Activated naive CD8-positive, alpha-beta T cell treated with anti-CD3 and anti-CD28 coated beads for 36 hours (primary cell): ENCODE results near the gene DBP. TPM values are rescaled to one million over a fixed set of nuclear protein-coding genes. Genes with fewer than 3 reads are reported as not detected.
"Not testable (repeated sequence)": the region's sequence is repeated elsewhere in the genome, so short reads cannot be mapped to it uniquely, and the experiment has no call there.

Source experiments
- DNase-seq: peaks from one replicate; pipeline ENCODE4 v3.0.0; 2021
- H3K27ac Mint-ChIP-seq: one replicate; pipeline ENCODE4 v1.8.0; 2022; ENCODE audit warnings: mild to moderate bottlenecking, moderate library complexity, mixed read lengths
- H3K27me3 Mint-ChIP-seq: one replicate; pipeline ENCODE4 v1.8.0; 2022; ENCODE audit warnings: mild to moderate bottlenecking, mixed read lengths
- H3K36me3 Mint-ChIP-seq: one replicate; pipeline ENCODE4 v1.8.0; 2021; ENCODE audit warnings: mild to moderate bottlenecking, mixed read lengths
- H3K4me1 Mint-ChIP-seq: one replicate; pipeline ENCODE4 v1.8.0; 2021; ENCODE audit warnings: mixed read lengths
- H3K4me3 Mint-ChIP-seq: one replicate; pipeline ENCODE4 v1.8.0; 2022; ENCODE audit warnings: mild to moderate bottlenecking, moderate library complexity, mixed read lengths
- H3K9me3 Mint-ChIP-seq: one replicate; pipeline ENCODE4 v1.8.0; 2022; ENCODE audit warnings: mixed read lengths
- total RNA-seq, 2 experiments: library from RNA; stranded (reverse); gene quantifications; one replicate each; pipeline ENCODE4 v1.2.3, GENCODE V29; 2021

DBP gene, protein sequence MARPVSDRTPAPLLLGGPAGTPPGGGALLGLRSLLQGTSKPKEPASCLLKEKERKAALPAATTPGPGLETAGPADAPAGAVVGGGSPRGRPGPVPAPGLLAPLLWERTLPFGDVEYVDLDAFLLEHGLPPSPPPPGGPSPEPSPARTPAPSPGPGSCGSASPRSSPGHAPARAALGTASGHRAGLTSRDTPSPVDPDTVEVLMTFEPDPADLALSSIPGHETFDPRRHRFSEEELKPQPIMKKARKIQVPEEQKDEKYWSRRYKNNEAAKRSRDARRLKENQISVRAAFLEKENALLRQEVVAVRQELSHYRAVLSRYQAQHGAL
- 10 to 100 TPM in 1 of 2 experiments, 1 to 10 TPM in 1; 9.3 to 10.1 TPM for total RNA-seq

DNA sequence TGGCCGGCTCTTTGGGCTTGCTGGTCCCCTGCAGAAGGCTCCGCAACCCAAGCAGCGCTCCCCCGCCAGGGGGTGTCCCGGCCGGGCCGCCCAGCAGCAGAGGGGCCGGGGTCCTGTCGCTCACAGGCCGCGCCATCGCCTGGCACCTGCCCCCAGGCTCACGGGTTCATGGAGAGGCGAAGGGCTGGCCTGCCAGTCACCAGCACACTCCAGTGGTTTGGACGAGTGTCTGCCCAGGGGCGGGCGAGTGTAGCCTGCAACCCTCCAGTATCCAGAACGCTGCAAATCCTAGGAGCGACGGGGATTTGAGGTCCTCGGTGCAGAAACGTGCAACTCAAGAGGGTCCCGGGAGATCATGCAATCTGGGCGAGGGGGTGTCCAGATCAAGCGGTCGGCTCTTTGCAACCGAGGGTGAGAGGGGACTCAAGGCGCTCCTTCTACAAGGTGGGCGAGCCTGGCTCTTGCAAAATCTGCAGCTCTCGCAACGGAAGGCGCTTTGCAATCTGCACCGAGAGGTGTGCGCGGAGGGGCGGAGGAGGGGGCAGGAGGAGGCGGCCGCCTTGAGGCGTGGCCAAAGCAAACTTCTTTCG, at the start of gene DBP:
Gene DBP, minus strand, starts transcription at position 521 of the 590 bp plus-strand sequence. Its CDS starts 385 bp downstream, at position 136.
- H3K27me3 Mint-ChIP-seq: no peaks in the 10 kb centered on the region
- no peak for DNase-seq
- H3K36me3 Mint-ChIP-seq: peaks cover 10% of the 10 kb centered on the region
- H3K4me1 Mint-ChIP-seq: peaks cover 50% of the 10 kb centered on the region
- H3K9me3 Mint-ChIP-seq: no peaks in the 10 kb centered on the region
- peak within 1 kb of the TSS; percentile 98 for H3K27ac Mint-ChIP-seq
- H3K4me3 Mint-ChIP-seq: peak within 1 kb of the TSS; percentile 95

DNA sequence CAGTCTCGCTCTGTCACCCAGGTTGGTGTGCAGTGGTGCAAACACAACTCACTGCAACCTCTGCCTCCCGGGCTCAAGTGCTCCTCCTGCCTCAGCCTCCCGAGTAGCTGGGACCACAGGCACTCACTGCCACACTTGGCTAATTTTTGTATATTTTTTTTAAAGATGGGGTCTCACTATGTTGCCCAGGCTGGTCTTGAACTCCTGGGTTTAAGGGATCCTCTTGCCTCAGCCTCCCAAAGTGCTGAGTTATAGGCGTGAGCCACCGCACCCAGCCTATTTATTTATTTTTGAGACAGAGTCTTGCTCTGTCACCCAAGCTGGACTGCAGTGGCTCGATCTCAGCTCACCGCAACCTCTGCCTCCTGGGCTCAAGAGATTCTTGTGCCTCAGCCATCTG, 49.5 kb upstream of the DBP start:
- DNase-seq, H3K9me3 Mint-ChIP-seq, H3K36me3 Mint-ChIP-seq, H3K4me1 Mint-ChIP-seq, H3K4me3 Mint-ChIP-seq, H3K27me3 Mint-ChIP-seq, H3K27ac Mint-ChIP-seq: not testable (repeated sequence)

DNA sequence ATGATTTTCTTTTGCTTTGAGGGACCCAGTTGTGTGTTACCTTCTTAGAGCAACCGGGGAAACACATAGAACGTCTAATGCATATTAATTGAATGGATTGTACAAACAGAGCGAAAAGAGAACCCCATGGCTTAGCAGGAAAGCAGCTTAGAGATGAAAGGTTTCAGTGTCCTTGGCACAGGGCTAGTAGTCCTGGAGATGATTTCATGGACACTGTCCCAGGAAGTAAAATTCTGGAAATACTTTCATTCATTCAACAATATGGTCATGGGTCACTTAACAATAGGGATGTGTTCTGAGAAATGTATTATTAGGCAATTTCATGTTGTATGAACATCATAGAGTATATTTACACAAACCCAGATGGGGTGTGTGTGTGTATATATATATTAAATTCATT, 48.9 kb upstream of the DBP start:
- no peak for DNase-seq
- Mint-ChIP-seq H3K36me3 (no peaks in the 10 kb centered on the region), H3K27ac (no peak overlapping the region), H3K4me3 (no peak overlapping the region), H3K4me1 (peaks cover 1% of the 10 kb centered on the region), H3K27me3 (no peaks in the 10 kb centered on the region), H3K9me3 (no peaks in the 10 kb centered on the region)

DNA sequence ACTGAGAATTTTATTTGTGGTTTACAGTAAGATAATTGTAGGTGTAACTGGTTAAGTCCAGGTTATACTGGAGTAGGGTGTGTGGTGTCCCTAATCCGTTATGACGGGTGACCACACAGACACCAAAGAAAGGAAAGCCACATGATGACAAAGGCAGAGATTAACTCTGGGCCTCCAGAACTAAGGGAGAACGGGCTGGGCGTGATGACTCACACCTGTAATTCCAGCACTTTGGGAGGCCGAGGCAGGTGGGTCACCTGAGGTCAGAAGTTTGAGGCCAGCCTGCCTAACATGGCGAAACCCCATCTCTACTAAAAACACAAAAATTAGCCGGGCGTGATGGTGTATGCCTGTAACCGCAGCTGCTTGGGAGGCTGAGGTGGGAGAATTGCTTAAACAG, 48.4 kb upstream of the DBP start:
- no peak overlapping the region for H3K4me3 Mint-ChIP-seq
- H3K27me3 Mint-ChIP-seq: no peaks in the 10 kb centered on the region
- H3K4me1 Mint-ChIP-seq: peaks cover 1% of the 10 kb centered on the region
- H3K36me3 Mint-ChIP-seq: no peaks in the 10 kb centered on the region
- no peak overlapping the region for H3K27ac Mint-ChIP-seq
- no peak for DNase-seq
- no peaks in the 10 kb centered on the region for H3K9me3 Mint-ChIP-seq

DNA sequence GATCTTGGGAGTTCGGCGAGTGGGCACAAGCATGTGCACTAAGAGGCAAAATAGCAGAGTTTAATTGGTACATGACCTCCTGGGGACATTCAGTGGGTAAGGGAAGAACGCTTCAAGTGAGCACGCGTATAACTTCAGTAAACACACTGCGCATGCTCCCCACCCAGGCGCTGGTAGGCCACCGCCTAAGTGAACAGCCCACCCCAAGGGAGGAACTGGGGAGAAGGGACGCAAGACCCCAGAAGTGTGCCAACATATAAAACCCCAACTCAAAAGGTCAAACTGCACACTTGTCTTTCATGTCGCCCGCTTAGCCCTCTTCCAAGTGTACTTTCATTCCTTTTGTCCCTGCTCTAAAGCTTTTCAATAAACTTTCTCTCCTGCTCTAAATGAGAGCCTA, 46.2 kb upstream of the DBP start:
- peaks cover 1% of the 10 kb centered on the region for H3K4me1 Mint-ChIP-seq
- peak; percentile 41 for DNase-seq
- H3K9me3 Mint-ChIP-seq: no peaks in the 10 kb centered on the region
- no peak overlapping the region for H3K27ac Mint-ChIP-seq
- H3K27me3 Mint-ChIP-seq: no peaks in the 10 kb centered on the region
- no peaks in the 10 kb centered on the region for H3K36me3 Mint-ChIP-seq
- H3K4me3 Mint-ChIP-seq: peak overlapping the region; percentile 50

DNA sequence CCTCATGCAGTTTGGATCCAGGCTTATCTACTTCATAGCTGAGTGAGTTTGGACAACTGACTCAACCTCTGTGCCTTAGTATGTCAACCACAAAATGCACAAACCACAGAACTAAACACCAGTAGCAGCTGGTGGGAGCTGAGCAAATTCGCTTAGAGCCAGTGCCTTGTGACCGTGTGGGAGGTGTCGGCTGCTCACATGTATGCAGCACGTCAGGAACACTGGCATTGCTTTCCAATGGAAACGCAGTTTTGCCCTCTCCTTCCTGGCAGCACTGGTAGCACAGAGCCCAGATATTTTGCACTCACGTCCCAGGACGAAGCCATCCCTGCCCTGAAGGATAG, 43.9 kb upstream of the DBP start:
- H3K4me3 Mint-ChIP-seq: no peak overlapping the region
- H3K4me1 Mint-ChIP-seq: peaks cover 1% of the 10 kb centered on the region
- no peaks in the 10 kb centered on the region for H3K27me3 Mint-ChIP-seq
- no peaks in the 10 kb centered on the region for H3K9me3 Mint-ChIP-seq
- no peaks in the 10 kb centered on the region for H3K36me3 Mint-ChIP-seq
- DNase-seq: no peak
- no peak overlapping the region for H3K27ac Mint-ChIP-seq

DNA sequence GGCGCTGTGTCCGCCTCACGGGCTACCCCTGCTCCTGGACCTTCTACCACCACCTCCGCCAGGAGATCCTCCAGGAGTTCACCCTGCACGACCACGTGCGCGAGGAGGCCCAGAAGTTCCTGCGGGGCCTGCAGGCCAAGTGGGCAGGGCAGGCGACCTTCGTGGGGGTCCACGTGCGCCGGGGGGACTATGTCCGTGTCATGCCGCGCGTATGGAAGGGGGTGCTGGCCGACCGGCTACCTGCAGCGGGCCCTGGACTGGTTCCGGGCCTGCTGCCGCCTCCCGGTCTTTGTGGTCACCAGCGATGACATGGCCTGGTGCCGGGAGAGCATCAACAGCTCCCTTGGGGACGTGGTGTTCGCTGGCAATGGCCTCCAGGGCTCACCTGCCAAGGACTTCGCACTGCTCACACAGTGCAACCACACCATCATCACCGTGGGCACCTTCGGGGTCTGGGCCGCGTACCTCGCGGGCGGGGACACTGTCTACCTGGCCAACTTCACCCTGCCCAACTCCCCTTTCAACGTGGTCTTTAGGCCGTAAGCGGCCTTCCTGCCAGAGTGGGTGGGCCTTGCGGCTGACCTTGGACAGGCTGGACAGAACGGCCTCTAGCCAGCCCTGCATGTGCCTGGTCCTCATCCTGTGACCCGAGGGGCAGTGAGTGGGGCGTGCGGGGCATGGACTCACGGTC, 43.4 kb upstream of the DBP start:
- no peak overlapping the region for H3K4me3 Mint-ChIP-seq
- no peaks in the 10 kb centered on the region for H3K36me3 Mint-ChIP-seq
- H3K4me1 Mint-ChIP-seq: peaks cover 1% of the 10 kb centered on the region
- no peak for DNase-seq
- no peaks in the 10 kb centered on the region for H3K9me3 Mint-ChIP-seq
- no peaks in the 10 kb centered on the region for H3K27me3 Mint-ChIP-seq
- H3K27ac Mint-ChIP-seq: no peak overlapping the region

DNA sequence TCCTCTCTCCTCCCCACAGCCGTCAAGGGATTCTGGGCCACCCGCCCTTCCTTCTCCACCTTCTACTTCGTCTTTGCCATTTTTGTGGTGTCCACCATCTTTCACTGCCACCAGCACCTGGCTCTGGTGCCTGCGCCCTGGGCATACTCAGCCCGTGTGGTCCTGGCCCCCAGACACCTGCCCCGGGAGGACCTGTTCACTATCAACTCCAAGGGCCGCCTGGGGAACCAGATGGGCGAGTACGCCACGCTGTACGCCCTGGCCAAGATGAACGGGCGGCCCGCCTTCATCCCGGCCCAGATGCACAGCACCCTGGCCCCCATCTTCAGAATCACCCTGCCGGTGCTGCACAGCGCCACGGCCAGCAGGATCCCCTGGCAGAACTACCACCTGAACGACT, 42.8 kb upstream of the DBP start:
- not testable (repeated sequence) for DNase-seq, H3K36me3 Mint-ChIP-seq, H3K4me1 Mint-ChIP-seq, H3K9me3 Mint-ChIP-seq, H3K4me3 Mint-ChIP-seq, H3K27me3 Mint-ChIP-seq, H3K27ac Mint-ChIP-seq

DNA sequence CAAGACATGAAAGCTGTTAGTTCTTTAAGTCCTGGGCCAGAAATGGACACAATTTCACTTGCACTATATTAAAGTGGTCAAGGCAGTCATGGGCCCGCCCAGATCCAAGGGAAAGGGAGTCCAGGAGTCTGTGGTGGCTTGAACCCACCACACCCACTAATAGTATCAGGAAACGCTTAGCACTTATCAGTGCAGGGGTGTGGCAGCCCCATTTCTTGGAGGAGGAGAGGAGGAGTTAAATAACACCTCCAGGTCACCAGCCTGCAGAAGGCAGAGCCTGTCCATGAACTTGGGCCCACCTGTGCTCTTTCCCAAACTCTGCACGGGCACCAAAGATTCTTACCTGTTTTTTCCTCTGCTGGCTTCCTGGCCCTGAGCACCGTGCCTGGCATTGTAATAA, 41.0 kb upstream of the DBP start:
- no peaks in the 10 kb centered on the region for H3K27me3 Mint-ChIP-seq

DNA sequence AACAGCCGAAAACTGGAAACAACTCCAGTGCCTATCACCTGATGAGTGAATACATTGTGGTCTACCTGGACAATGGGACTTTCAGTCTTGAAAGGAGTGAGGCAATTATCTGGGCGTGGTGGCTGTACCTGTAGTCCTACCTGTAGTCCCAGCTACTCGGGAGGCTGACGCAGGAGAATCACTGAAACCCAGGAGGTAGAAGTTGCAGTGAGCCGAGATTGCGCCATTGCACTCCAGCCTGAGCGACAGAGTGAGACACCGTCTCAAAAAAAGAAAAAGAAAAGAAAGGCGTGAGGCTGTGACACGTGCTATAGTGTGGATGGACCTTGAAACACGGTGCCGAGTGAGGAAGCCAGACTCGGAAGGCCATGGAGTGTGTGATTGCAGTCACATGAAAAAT, 39.7 kb upstream of the DBP start:
- no peaks in the 10 kb centered on the region for H3K36me3 Mint-ChIP-seq
- peaks cover 7% of the 10 kb centered on the region for H3K4me1 Mint-ChIP-seq

More for the DNA sequence above, 41.0 kb upstream of the DBP start:
- Mint-ChIP-seq H3K4me1 (peaks cover 8% of the 10 kb centered on the region), H3K9me3 (no peaks in the 10 kb centered on the region), H3K27ac (no peak overlapping the region), H3K36me3 (no peaks in the 10 kb centered on the region), H3K4me3 (no peak overlapping the region)
- no peak for DNase-seq

DNA sequence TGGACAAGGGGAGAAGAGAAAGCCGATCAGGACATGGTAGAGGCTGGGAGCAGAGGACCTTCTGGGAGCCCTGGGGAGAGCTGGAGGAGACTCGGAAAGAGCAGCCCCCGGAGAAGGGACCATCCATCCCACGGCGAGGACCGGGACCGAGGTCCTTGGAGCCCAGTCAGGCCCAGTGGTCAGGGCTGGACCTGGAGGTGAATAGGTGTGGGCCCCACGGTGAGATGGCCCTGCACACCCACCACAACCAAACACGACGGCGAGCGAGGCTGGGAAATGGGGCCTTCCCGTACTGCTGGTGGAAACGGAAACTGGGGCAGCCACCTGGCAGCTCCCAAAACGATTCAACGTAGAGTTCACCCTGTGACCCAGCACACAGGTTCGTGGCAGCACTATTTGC, 39.3 kb upstream of the DBP start:
- no peaks in the 10 kb centered on the region for H3K36me3 Mint-ChIP-seq
- H3K27ac Mint-ChIP-seq: no peak overlapping the region
- no peak overlapping the region for H3K4me3 Mint-ChIP-seq
- peaks cover 7% of the 10 kb centered on the region for H3K4me1 Mint-ChIP-seq
- no peaks in the 10 kb centered on the region for H3K9me3 Mint-ChIP-seq
- DNase-seq: no peak
- H3K27me3 Mint-ChIP-seq: no peaks in the 10 kb centered on the region

More for the DNA sequence above, 39.7 kb upstream of the DBP start:
- no peak overlapping the region for H3K4me3 Mint-ChIP-seq
- H3K27ac Mint-ChIP-seq: no peak overlapping the region
- H3K9me3 Mint-ChIP-seq: no peaks in the 10 kb centered on the region
- H3K27me3 Mint-ChIP-seq: no peaks in the 10 kb centered on the region
- no peak for DNase-seq

DNA sequence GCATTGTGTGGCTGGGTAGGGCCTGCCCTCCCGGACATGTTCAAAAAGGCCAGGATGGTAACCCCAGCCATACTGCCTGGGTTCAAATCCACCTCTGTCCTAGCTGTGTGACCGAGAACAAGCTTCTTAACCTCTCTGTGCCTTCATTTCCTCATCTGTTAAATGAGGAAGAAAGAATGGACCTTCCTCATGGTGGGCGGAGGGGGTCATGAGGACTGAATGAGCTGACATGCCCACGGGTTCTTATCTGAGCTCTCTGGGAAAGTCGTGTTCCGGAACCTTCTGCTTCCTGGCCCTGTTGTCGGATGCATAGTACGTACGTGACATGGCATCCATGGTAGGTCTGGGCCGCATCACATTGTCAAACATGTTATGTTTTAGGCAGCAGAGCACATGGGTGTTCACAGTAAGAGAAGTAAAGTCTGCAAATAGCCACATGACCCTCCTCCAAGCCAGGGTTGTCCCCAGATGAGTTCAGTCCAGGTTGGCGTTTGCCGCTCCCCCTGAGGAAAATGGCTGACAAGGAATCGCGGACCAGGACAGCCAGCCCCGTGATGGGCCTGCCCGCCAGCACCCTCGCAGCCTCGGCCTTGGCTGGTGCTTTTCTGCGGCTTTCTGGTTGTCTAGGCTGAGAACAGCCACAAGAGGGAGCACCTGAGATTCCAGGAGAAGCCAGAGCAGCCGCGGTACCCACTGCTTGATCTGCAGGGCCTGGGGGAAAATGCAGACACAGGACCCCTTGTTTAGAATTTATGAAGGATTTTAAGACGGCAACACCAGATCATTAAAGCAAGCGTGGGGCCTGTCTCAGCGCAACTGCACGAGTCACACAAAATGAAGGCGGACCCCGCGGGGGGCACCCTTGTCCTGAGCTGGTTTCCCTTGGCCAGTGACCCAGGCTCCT, 38.0 kb upstream of the DBP start:
- no peaks in the 10 kb centered on the region for H3K36me3 Mint-ChIP-seq
- peak; percentile 76 for DNase-seq
- H3K27me3 Mint-ChIP-seq: no peaks in the 10 kb centered on the region
- H3K4me1 Mint-ChIP-seq: peaks cover 7% of the 10 kb centered on the region
- H3K4me3 Mint-ChIP-seq: peak overlapping the region; percentile 25
- H3K27ac Mint-ChIP-seq: no peak overlapping the region
- no peaks in the 10 kb centered on the region for H3K9me3 Mint-ChIP-seq

DNA sequence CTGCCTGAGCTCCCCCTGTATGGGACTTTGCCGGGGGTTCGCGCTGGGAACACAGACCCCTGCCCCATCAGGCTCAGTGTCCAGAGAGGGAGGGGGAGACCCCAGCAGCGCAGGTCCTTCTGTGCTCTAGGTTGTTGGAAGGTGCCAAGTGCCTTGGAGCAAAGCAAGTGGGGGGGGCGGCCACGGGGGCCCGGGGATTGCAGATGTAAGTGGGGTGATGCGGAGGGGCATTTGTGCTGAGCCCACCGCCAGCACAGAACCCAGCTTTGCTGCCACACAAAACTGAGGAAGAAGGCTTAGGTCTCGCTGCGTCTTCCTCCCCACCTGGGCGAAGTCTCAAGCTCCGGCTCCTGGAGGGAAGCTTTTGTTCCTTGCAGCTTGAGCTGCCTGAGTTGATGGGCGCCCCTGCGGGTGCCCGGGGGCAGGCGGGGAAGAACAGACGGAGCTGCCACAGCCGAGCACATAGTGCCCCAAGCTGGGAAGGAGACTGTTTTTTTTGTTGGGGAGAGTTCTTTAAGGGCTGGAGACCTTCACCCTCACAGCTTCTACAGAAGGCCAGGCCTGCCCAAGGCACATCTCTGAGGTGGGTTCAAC, 37.1 kb upstream of the DBP start:
- DNase-seq: no peak
- peaks cover 7% of the 10 kb centered on the region for H3K4me1 Mint-ChIP-seq
- H3K27me3 Mint-ChIP-seq: no peaks in the 10 kb centered on the region
- H3K4me3 Mint-ChIP-seq: no peak overlapping the region
- peaks cover 3% of the 10 kb centered on the region for H3K9me3 Mint-ChIP-seq
- H3K36me3 Mint-ChIP-seq: no peaks in the 10 kb centered on the region
- no peak overlapping the region for H3K27ac Mint-ChIP-seq

DNA sequence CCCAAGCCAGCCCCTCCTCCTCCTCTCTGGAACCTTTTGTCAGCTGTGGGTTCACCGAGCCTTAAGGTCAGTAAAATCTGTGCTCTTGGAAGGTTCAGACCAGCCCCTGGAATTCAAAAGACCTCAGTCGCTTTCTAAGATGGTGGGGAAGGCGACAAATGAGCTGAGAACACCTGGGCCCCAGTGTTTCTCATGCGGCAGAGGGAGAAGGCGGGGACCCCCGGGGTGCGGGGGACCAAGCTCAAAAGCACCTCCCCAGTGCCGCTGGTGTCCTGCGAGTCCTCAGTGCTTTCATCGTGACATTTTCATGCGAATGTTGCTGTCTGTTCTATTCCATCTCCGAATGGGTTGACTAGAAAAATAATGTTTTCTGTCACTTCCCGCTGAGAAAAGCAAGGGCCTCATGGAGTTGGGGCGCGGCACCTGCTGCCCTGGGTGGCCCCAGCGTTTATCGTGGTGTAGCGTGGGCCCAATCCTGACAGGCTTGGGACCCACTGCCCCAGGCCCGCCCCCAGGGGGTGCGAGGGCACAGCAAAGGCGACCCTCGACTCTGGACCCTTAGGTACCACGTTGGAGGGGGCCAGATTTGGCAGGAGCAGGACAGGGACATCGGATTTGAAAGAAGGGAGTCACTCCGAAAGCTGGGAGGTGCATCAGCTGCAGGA, 36.4 kb upstream of the DBP start:
- no peak overlapping the region for H3K27ac Mint-ChIP-seq
- no peak overlapping the region for H3K4me3 Mint-ChIP-seq
- DNase-seq: no peak
- peaks cover 3% of the 10 kb centered on the region for H3K9me3 Mint-ChIP-seq
- no peaks in the 10 kb centered on the region for H3K27me3 Mint-ChIP-seq
- H3K36me3 Mint-ChIP-seq: no peaks in the 10 kb centered on the region
- peaks cover 7% of the 10 kb centered on the region for H3K4me1 Mint-ChIP-seq
